Kidney epithelial cell (primary cell): Measurements from ENCODE around the gene CLIP2. TPM values are rescaled to one million over a fixed set of nuclear protein-coding genes. Genes with fewer than 3 reads are reported as not detected.
"Not testable (repeated sequence)": the region's sequence is repeated elsewhere in the genome, so short reads cannot be mapped to it uniquely, and the experiment has no call there.

Experiments
- DNase-seq: peaks from one replicate; pipeline ENCODE4 v3.0.0-alpha.2; 2010; ENCODE audit warnings: low read depth
- H3K27me3 ChIP-seq: 2 replicates; pipeline ENCODE4 v1.6.0; 2011; ENCODE audit warnings: low read length; ENCODE audit not compliant: control insufficient read depth, insufficient read depth
- H3K36me3 ChIP-seq: 2 replicates; pipeline ENCODE4 v1.5.1; 2011; ENCODE audit warnings: low read length; ENCODE audit not compliant: control insufficient read depth, insufficient read depth
- H3K4me3 ChIP-seq: 2 replicates; pipeline ENCODE4 v1.5.1; 2011; ENCODE audit warnings: low read depth, mild to moderate bottlenecking, control low read depth, low read length
- CTCF ChIP-seq: IDR thresholded peaks from 2 replicates; pipeline ENCODE4 v1.5.1; 2011; ENCODE audit warnings: mild to moderate bottlenecking, moderate library complexity, low read length, control low read depth, inconsistent platforms; ENCODE audit not compliant: insufficient read depth, poor library complexity, severe bottlenecking
- total RNA-seq: library from RNA; depleted of rRNA; stranded (reverse); fragments of >200 nt; gene quantifications from 2 replicates; pipeline ENCODE4 v1.2.3, GENCODE V29; 2015

Gene CLIP2
- total RNA-seq, 1 donor from 2014 or later, result 46.3 TPM

GRCh38 chr7:74412056-74412455, 122.8 kb downstream of the CLIP2 start:
- H3K27me3 ChIP-seq, result no peaks in the 10 kb centered on the region
- H3K36me3 ChIP-seq, result no peaks in the 10 kb centered on the region
- TF ChIP-seq CTCF, result no peak
- no peak for DNase-seq
- no peak overlapping the region for H3K4me3 ChIP-seq

- DNase-seq, result no peak
Measured at GRCh38 chr7:74412603-74413002, 123.4 kb downstream of the CLIP2 start.

GRCh38 chr7:74414595-74415333, 125.6 kb downstream of the CLIP2 start:
- H3K36me3 ChIP-seq, H3K27me3 ChIP-seq, H3K4me3 ChIP-seq, DNase-seq: not testable (repeated sequence)

More at GRCh38 chr7:74412603-74413002, 123.4 kb downstream of the CLIP2 start:
- no peak for TF ChIP-seq CTCF
- Histone ChIP-seq H3K27me3 (no peaks in the 10 kb centered on the region), H3K36me3 (no peaks in the 10 kb centered on the region), H3K4me3 (no peak overlapping the region)

GRCh38 chr7:74417419-74417971, 128.3 kb downstream of the CLIP2 start:
- Histone ChIP-seq H3K27me3 (no peaks in the 10 kb centered on the region), H3K36me3 (no peaks in the 10 kb centered on the region), H3K4me3 (no peak overlapping the region)
- no peak for DNase-seq
- TF ChIP-seq CTCF, result peak; percentile 97

- no peak for TF ChIP-seq CTCF
- Histone ChIP-seq H3K27me3 (no peaks in the 10 kb centered on the region), H3K36me3 (no peaks in the 10 kb centered on the region), H3K4me3 (no peak overlapping the region)
- DNase-seq, result no peak
Measured at GRCh38 chr7:74418076-74418475, 128.9 kb downstream of the CLIP2 start.

- no peak overlapping the region for H3K4me3 ChIP-seq
- no peaks in the 10 kb centered on the region for H3K36me3 ChIP-seq
- no peaks in the 10 kb centered on the region for H3K27me3 ChIP-seq
- DNase-seq, result no peak
- TF ChIP-seq CTCF, result no peak
Measured at GRCh38 chr7:74418538-74418937, 129.3 kb downstream of the CLIP2 start.

GRCh38 chr7:74419232-74419631, 130.0 kb downstream of the CLIP2 start:
- H3K27me3 ChIP-seq, DNase-seq, H3K4me3 ChIP-seq, H3K36me3 ChIP-seq: not testable (repeated sequence)
